ENCODE measurements around the gene NR1D2. TPM values are rescaled to one million over a fixed set of nuclear protein-coding genes. Genes with fewer than 3 reads are reported as not detected.

Gene NR1D2
- total RNA-seq, 2 experiments from 2014 or later = 3.6 to 4.0 TPM

GRCh38 chr3:23921052-23921511 is 24.0 kb upstream of the NR1D2 start:
- Mint-ChIP-seq H3K27ac (peak overlapping the region; percentile 72), H3K4me1 (ENCODE audit: low read depth) (peaks cover 20% of the 10 kb centered on the region), H3K9me3 (no peaks in the 10 kb centered on the region), H3K27me3 (no peaks in the 10 kb centered on the region), H3K36me3 (ENCODE audit: low read depth) (peaks cover 46% of the 10 kb centered on the region), H3K4me3 (no peak overlapping the region)
- ChIA-PET POLR2A (interaction anchor here (1.7 kb wide), 1 partner anchor 10 kb away, joined by 8 read pairs; no protein-coding TSS in a partner anchor), CTCF (no interaction called here)
- intact Hi-C loops (cut with micrococcal nuclease) = no loop called here
- no peak for ATAC-seq
- TF ChIP-seq CTCF (IDR thresholded peaks at IDR 0.05) = no peak
- DNase-seq = no peak

DNA sequence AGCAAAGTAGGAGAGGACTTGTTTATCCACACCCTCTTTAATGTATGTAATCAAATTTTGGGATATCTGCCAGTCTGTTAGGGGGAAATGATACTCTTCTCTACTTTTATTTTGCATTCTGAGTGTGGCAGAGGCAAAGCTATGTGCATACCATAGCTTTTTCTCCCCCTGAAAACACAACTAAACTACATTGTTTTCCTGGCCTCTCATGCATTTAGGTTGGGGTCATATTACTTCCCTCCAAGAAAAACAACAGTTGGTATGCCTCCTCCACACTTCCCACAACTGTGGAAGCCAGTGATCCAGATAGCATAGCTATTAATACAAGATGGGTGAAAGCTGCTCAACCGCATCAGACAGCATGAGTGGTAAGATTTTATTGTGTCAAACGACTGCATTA is 21.3 kb upstream of the NR1D2 start:
- Mint-ChIP-seq H3K4me1 (ENCODE audit: low read depth) (peaks cover 18% of the 10 kb centered on the region), H3K27me3 (no peaks in the 10 kb centered on the region), H3K9me3 (no peaks in the 10 kb centered on the region), H3K4me3 (no peak overlapping the region), H3K36me3 (ENCODE audit: low read depth) (peaks cover 27% of the 10 kb centered on the region), H3K27ac (no peak overlapping the region)
- DNase-seq = no peak
- intact Hi-C loops (cut with micrococcal nuclease) = no loop called here
- no peak for TF ChIP-seq CTCF (IDR thresholded peaks at IDR 0.05)
- ChIA-PET POLR2A (interaction anchor here (0.5 to 2.2 kb wide), 5 partner anchors 11 to 881 kb away, joined by 3 to 10 read pairs (median 3); no protein-coding TSS in a partner anchor), CTCF (interaction anchor here (0.9 kb wide), 2 partner anchors 17 to 35 kb away, joined by 3 read pairs; no protein-coding TSS in a partner anchor)
- no peak for ATAC-seq

DNA sequence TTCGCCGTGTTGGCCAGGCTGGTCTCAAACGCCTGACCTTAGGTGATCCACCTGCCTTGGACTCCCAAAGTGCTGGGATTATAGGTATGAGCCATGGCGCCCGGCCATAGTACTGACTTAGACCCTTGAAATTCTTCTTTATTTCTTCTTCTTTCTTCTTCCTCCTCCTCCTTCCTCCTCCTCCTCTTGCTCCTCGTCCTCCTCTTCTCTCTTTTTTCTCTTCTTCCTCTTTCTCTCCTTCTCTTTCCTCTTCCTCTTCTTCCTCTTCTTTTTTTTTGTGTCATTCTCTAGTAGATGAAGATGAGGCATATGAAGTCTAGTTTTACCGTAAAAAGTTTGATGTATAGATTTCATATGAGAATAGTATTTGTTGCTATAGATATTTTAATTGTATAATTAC is 18.8 kb upstream of the NR1D2 start:
- DNase-seq (no peak), ATAC-seq (no peak)
- H3K9me3 Mint-ChIP-seq = no peaks in the 10 kb centered on the region
- no peak overlapping the region for H3K27ac Mint-ChIP-seq
- peaks cover 3% of the 10 kb centered on the region for H3K36me3 Mint-ChIP-seq (ENCODE audit: low read depth)
- H3K27me3 Mint-ChIP-seq = no peaks in the 10 kb centered on the region
- POLR2A ChIA-PET = interaction anchor here (0.6 to 7.1 kb wide), 4 partner anchors 8 to 117 kb away, joined by 3 to 60 read pairs (median 12); partner anchors contain the start of genes NKIRAS1 and RPL15
- intact Hi-C loops (cut with micrococcal nuclease) = no loop called here
- TF ChIP-seq CTCF (IDR thresholded peaks at IDR 0.05) = no peak
- CTCF ChIA-PET = no interaction called here
- H3K4me1 Mint-ChIP-seq (ENCODE audit: low read depth) = peaks cover 2% of the 10 kb centered on the region
- H3K4me3 Mint-ChIP-seq = no peak overlapping the region

- Mint-ChIP-seq H3K9me3 (no peaks in the 10 kb centered on the region), H3K27ac (no peak overlapping the region), H3K4me1 (ENCODE audit: low read depth) (peaks cover 2% of the 10 kb centered on the region), H3K4me3 (no peak overlapping the region), H3K27me3 (no peaks in the 10 kb centered on the region), H3K36me3 (ENCODE audit: low read depth) (no peaks in the 10 kb centered on the region)
- ChIA-PET POLR2A (interaction anchor here (7.1 kb wide), 1 partner anchor 9 kb away, joined by 60 read pairs; the partner anchor contains the start of genes NKIRAS1 and RPL15), CTCF (interaction anchor here (0.6 kb wide), 1 partner anchor 10 kb away, joined by 3 read pairs; the partner anchor contains the start of genes NKIRAS1 and RPL15)
- no peak for DNase-seq
- intact Hi-C loops (cut with micrococcal nuclease) = no loop called here
- TF ChIP-seq CTCF (IDR thresholded peaks at IDR 0.05) = no peak
- ATAC-seq = no peak
Observed at GRCh38 chr3:23926736-23927135, 18.4 kb upstream of the NR1D2 start.

- Mint-ChIP-seq H3K27ac (no peak overlapping the region), H3K4me3 (no peak overlapping the region), H3K27me3 (no peaks in the 10 kb centered on the region), H3K4me1 (ENCODE audit: low read depth) (peaks cover 2% of the 10 kb centered on the region), H3K9me3 (no peaks in the 10 kb centered on the region), H3K36me3 (ENCODE audit: low read depth) (no peaks in the 10 kb centered on the region)
- DNase-seq (no peak), ATAC-seq (no peak)
- intact Hi-C loops (cut with micrococcal nuclease) = no loop called here
- ChIA-PET POLR2A (interaction anchor here (0.6 to 7.1 kb wide), 3 partner anchors 11 to 311 kb away, joined by 3 to 60 read pairs (median 5); partner anchors contain the start of genes NKIRAS1 and RPL15), CTCF (no interaction called here)
- TF ChIP-seq CTCF (IDR thresholded peaks at IDR 0.05) = no peak
Observed at GRCh38 chr3:23928524-23928923, 16.6 kb upstream of the NR1D2 start.

Measured in activated CD8-positive, alpha-beta T cell treated with anti-CD3 and anti-CD28 coated beads for 36 hours (primary cell).